ENCODE results near the gene BTNL3.
"Not testable (repeated sequence)": the region's sequence is repeated elsewhere in the genome, so short reads cannot be mapped to it uniquely, and the experiment has no call there.

The BTNL3 gene

GRCh38 chr5:181024245-181025064 lies 35.8 kb downstream of the BTNL3 start:
- DNase-seq, result no peak

GRCh38 chr5:181027452-181028031 lies 38.9 kb downstream of the BTNL3 start:
- DNase-seq, result no peak

DNA sequence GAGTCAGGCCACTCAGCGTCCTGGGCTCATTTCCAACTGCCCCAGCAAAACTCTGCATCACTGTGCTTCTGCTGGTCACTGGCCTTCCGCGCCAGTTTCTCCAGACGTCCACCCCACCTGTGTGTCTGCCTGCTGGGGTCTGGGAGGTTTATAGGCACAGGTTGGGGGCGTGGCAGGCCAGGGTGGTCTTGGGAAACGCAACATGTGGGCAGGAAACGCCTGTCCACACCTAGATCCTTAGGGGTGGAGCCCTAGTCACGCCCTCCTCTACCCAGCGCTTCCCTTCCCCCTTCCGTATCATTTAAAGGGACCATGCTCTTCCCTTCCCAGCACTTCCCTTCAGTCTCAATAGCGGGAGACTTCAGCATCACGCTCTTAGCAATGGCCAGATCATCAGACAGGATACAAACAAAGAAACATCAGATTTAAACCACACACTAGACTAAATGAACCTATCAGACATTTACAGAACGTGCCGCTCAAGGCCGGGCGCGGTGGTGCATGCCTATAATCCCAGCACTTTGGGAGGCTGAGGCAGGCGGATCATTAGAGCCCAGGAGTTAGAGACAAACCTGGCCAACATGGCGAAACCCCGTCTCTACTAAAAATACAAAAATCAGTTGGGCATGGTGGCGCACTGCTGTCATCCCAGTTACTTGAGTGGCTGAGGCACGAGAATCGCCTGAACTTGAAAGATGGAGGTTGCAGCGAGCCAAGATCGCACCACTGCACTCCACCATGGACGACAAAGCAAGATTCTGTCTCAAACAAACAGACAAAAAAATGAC lies 39.6 kb downstream of the BTNL3 start:
- DNase-seq, result no peak

DNA sequence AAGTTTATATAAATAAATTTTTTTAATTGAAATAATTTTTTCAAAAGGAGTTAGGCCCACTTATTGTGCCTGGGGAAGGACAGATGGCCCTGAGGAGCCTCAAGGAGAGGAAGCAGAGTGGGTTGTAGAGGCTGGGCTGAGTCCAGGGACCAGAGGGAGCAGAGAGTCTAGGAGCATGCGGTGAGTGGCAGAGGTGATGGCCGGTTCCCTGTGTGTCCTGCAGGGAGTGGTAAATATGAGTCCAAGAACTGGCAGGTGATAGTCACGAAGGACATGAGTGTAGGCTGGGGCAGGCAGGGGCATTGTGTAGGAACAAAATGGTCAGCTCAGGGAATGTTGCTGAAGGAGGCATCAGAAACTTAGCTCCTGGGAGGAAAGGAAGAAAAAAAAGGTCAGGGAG lies 43.1 kb downstream of the BTNL3 start:
- DNase-seq, result no peak

- DNase-seq, result no peak
Measured at GRCh38 chr5:181035991-181036815, 47.6 kb downstream of the BTNL3 start.

- DNase-seq, result no peak
Measured at GRCh38 chr5:181036816-181037364, 48.2 kb downstream of the BTNL3 start.

- DNase-seq, result no peak
Measured at GRCh38 chr5:181037365-181037861, 48.8 kb downstream of the BTNL3 start.

GRCh38 chr5:181039471-181039870 lies 50.8 kb downstream of the BTNL3 start:
- DNase-seq, result no peak

GRCh38 chr5:181039931-181040630 lies 51.4 kb downstream of the BTNL3 start, which contains the start of gene BTNL9:
Gene BTNL9 (plus strand): TSS chr5:181040266. CDS start chr5:181045490, 5,224 bp downstream.
- DNase-seq, result no peak

DNA sequence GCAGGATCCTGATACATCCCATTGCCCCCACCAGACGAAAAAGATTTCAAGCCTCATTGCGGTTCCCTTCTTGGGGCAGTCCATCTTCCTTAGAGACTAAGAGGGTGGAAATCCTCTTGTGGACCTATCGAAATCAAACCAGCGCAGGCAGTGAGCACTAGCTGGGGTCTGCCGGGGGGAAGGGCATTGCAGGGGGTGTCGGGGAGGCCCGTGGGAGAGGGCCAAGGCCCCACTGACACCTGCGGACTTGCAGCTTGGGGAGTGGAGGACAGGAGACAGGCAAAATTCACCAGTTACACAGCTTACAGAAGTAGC lies 51.9 kb downstream of the BTNL3 start:
- no peak for DNase-seq

DNA sequence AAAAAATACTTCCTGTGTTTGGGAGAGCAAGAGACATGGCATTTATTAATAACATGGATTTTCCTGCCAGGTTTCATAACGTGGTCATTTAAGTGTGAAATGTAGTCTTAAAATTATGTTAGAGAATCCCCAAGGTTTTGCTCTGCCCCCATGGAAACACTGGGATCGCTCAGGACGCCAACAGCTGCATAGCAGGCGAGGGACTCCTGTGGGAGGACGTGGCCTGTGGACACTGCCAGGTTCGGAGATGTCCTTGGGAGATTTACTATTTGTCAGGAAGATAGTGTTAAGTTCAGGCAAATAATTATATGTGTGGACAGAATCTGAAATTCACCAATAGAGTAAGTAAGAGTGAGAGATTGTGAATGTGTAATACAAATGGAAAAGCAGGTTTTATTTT lies 52.4 kb downstream of the BTNL3 start:
- DNase-seq, result no peak

- DNase-seq, result no peak
Measured at GRCh38 chr5:181042036-181042713, 53.5 kb downstream of the BTNL3 start.

DNA sequence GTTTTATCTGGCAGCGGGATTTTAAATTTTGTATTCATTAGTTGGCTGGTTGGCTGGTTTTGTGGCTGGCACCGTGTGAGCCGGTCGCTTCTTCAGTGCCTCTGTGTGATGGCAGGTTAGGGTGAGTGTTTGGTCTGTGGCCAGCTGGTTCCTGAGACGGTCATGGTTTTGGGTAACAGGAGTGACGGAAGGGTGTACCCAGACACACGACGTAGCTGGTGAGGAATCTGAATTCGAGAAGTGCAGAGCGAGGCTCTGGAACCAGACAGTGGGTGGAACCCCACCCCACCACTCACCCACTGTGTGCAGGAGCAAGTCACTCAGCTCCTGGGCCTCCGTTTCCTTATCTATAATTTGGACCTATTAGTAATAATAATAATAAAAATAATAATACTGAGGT lies 54.1 kb downstream of the BTNL3 start:
- DNase-seq, result no peak

- no peak for DNase-seq
Measured at GRCh38 chr5:181043285-181044092, 54.8 kb downstream of the BTNL3 start.

- no peak for DNase-seq
Measured at GRCh38 chr5:181044093-181044599, 55.5 kb downstream of the BTNL3 start.

- DNase-seq, result no peak
Measured at GRCh38 chr5:181044662-181045305, 56.1 kb downstream of the BTNL3 start.

DNA sequence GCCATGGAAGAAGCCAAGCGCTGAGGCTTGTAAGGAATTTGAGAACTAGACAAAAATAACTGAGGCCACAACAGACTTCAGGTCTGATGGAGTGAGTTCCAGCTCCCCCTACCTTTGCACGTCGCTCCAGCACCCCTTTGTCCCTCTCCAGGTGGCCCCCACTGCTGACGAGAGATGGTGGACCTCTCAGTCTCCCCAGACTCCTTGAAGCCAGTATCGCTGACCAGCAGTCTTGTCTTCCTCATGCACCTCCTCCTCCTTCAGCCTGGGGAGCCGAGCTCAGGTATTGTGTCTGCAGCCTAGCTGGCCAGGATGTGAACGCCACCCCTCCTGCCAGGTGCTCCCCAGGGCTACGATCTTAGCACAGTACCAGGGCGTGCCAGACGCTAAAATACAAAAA lies 56.7 kb downstream of the BTNL3 start:
- no peak for DNase-seq

DNA sequence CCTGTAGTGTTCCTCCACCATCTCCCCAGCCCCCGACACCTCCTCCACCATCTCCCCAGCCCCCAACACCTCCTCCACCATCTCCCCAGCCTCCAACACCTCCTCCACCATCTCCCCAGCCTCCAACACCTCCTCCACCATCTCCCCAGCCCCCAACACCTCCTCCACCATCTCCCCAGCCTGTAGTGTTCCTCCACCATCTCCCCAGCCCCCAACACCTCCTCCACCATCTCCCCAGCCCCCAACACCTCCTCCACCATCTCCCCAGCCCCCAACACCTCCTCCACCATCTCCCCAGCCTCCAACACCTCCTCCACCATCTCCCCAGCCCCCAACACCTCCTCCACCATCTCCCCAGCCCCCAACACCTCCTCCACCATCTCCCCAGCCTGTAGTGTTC lies 57.2 kb downstream of the BTNL3 start:
- DNase-seq, result not testable (repeated sequence)

- DNase-seq, result no peak
Measured at GRCh38 chr5:181047288-181047687, 58.6 kb downstream of the BTNL3 start.

DNA sequence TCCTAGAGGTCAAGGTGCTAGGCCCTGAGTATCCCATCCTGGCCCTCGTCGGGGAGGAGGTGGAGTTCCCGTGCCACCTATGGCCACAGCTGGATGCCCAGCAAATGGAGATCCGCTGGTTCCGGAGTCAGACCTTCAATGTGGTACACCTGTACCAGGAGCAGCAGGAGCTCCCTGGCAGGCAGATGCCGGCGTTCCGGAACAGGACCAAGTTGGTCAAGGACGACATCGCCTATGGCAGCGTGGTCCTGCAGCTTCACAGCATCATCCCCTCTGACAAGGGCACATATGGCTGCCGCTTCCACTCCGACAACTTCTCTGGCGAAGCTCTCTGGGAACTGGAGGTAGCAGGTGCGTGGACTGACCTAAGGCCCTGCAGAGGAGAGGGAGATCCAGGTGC lies 59.3 kb downstream of the BTNL3 start:
- no peak for DNase-seq

Data from SW 1271 (cell line).